ENCODE results near the gene CDX1. TPM values are rescaled to one million over a fixed set of nuclear protein-coding genes. Genes with fewer than 3 reads are reported as not detected.

The CDX1 gene
- total RNA-seq, 1 experiment from 2014 or later, result 0.22 TPM

DNA sequence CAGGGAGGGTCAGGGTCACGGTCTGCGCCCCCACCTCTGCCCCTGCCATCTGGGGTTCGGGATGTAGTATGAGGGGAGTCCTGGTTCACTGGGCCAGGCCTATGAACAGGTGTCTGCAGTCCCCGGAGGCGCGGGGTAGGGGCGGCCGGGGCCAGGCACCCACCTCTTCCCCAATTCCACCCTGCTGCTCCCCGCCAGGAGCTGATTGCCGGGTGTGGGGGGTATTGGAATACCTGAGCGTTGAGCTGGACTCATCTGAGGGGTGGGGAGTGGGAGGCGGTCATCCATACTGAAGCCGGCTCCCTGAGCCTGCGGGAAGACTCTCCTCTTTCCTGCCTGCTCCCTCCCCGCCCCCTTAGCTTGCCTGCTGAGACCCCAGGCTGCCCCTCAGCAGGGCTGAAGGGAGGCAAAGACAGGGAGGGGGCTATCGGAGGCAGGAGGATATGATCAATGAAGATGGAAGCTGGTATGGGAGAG, 24.0 kb downstream of the CDX1 start:
- DNase-seq, result no peak
- H3K4me2 ChIP-seq (ENCODE audit: insufficient read depth, insufficient read length, low read length), result peak overlapping the region; percentile 54

More for the DNA sequence above, 24.0 kb downstream of the CDX1 start:
- Histone ChIP-seq H3K9me3 (ENCODE audit: control insufficient read depth, low read depth, low read length) (no peaks in the 10 kb centered on the region), H3T11ph (ENCODE audit: low read length) (no peak overlapping the region), H3K18ac (ENCODE audit: insufficient read length, low read depth, low read length) (no peak overlapping the region), H3K79me2 (ENCODE audit: insufficient read depth, low read length) (no peaks in the 10 kb centered on the region), H2AFZ (ENCODE audit: low read length) (no peak overlapping the region), H2BK12ac (ENCODE audit: insufficient read length, low read depth, low read length) (no peak overlapping the region), H3K9ac (ENCODE audit: extremely low read depth, insufficient read length, low read length) (no peak overlapping the region), H3K14ac (ENCODE audit: insufficient read depth, low read length) (no peak overlapping the region; the same call in 1 of the 2 replicates), H2BK120ac (ENCODE audit: low read depth, low read length, poor library complexity, severe bottlenecking) (no peak overlapping the region), H2BK5ac (ENCODE audit: insufficient read length, low read length) (no peak overlapping the region), H3K79me1 (ENCODE audit: insufficient read depth, low read depth, low read length, poor library complexity, severe bottlenecking) (no peaks in the 10 kb centered on the region), H3K4ac (ENCODE audit: low read depth, low read length) (no peak overlapping the region), H3K23me2 (ENCODE audit: insufficient read length, low read depth, low read length, poor library complexity, severe bottlenecking) (peaks cover 9% of the 10 kb centered on the region), H3K56ac (ENCODE audit: insufficient read length, low read depth, low read length) (no peak overlapping the region), H2BK15ac (ENCODE audit: low read depth, low read length) (no peak overlapping the region), H2AK5ac (ENCODE audit: insufficient read length, low read length) (no peak overlapping the region), H3K23ac (ENCODE audit: insufficient read length, low read depth, low read length) (no peak overlapping the region), H4K91ac (ENCODE audit: insufficient read length, low read depth, low read length) (no peak overlapping the region), H2BK20ac (ENCODE audit: low read depth, low read length, poor library complexity, severe bottlenecking) (no peak overlapping the region), H3K4me1 (ENCODE audit: insufficient read depth, low read length) (peaks cover 5% of the 10 kb centered on the region; the same call in 1 of the 2 replicates), H4K5ac (ENCODE audit: insufficient read length, low read depth, low read length) (no peak overlapping the region), H3K27me3 (ENCODE audit: insufficient read depth, low read length) (peaks cover 39% of the 10 kb centered on the region), H4K8ac (replicated peaks; ENCODE audit: insufficient read length, low read depth, low read length) (no peak overlapping the region), H4K20me1 (ENCODE audit: control insufficient read depth, insufficient read depth, insufficient read length) (no peaks in the 10 kb centered on the region), H3K27ac (ENCODE audit: insufficient read length, low read depth, low read length) (no peak overlapping the region)
- Mint-ChIP-seq H3K27ac (no peak overlapping the region), H3K27me3 (ENCODE audit: low read depth) (peaks cover 97% of the 10 kb centered on the region), H3K4me3 (peak overlapping the region; percentile 26 to 60; a peak in 3 of 5 replicates), H3K9me3 (no peaks in the 10 kb centered on the region), H3K36me3 (ENCODE audit: insufficient read depth in 1 of 3, low read depth in 3 of 3) (no peaks in the 10 kb centered on the region), H3K4me1 (peaks cover 21 to 28% of the 10 kb centered on the region in 2 experiments)
- WGBS (ENCODE audit: extremely low coverage, insufficient read length, low lambda C conversion rate), result no CpG with 5 or more reads among the region's 16 CpGs
- TF ChIP-seq, protein P1, sequence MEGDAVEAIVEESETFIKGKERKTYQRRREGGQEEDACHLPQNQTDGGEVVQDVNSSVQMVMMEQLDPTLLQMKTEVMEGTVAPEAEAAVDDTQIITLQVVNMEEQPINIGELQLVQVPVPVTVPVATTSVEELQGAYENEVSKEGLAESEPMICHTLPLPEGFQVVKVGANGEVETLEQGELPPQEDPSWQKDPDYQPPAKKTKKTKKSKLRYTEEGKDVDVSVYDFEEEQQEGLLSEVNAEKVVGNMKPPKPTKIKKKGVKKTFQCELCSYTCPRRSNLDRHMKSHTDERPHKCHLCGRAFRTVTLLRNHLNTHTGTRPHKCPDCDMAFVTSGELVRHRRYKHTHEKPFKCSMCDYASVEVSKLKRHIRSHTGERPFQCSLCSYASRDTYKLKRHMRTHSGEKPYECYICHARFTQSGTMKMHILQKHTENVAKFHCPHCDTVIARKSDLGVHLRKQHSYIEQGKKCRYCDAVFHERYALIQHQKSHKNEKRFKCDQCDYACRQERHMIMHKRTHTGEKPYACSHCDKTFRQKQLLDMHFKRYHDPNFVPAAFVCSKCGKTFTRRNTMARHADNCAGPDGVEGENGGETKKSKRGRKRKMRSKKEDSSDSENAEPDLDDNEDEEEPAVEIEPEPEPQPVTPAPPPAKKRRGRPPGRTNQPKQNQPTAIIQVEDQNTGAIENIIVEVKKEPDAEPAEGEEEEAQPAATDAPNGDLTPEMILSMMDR (conservative IDR thresholded peaks at IDR 0.05), result no peak

Data from H9 (cell line).